ENCODE measurements around the gene SLC16A12.

SLC16A12 gene, protein sequence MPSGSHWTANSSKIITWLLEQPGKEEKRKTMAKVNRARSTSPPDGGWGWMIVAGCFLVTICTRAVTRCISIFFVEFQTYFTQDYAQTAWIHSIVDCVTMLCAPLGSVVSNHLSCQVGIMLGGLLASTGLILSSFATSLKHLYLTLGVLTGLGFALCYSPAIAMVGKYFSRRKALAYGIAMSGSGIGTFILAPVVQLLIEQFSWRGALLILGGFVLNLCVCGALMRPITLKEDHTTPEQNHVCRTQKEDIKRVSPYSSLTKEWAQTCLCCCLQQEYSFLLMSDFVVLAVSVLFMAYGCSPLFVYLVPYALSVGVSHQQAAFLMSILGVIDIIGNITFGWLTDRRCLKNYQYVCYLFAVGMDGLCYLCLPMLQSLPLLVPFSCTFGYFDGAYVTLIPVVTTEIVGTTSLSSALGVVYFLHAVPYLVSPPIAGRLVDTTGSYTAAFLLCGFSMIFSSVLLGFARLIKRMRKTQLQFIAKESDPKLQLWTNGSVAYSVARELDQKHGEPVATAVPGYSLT

DNA sequence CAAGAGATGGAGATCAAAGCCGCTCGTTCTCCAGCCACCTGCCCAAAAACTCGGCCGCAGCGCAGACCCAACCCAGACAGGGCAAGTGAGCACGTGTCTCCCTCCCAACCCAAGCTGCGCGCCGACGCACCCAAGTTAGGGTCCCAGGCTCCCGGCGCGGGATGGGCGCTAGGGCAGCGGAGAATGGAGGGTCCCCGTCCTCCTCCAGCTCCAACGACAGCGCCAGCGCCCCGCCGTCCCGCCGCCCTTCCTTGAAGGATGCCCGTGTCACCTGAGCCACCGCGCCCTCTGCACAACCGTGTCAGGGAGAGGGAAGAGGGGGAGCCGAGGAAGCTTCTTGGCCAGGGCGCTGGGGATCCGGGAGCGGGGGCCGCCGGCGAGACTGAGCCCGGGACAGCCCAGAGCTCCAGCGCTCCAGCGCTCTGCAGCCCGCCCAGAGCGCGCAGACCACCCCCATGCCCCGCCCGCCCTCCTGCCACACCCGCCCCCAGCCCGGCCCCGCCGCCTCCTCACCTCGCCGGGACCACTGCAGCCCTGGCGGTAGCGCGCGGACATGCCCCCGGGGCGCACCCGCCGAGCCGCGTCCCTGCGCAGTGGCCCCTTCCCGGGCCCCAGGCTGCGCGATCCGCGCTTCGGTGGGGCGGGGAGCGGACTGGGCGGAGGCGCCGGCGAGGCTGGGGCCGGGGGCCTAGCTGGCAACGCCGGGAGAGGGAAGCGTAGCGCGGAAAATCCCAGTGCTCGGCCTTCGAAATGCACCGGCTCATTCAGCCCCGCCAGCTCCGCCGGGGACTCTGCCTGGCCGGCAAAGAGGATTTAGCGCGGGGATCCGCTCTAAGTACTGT, at the start of gene SLC16A12:
TSS of gene SLC16A12 (minus strand) at position 424 of the 842 bp plus-strand sequence. CDS start 73,016 bp downstream, outside the sequence.
- DNase-seq: no peak

DNA sequence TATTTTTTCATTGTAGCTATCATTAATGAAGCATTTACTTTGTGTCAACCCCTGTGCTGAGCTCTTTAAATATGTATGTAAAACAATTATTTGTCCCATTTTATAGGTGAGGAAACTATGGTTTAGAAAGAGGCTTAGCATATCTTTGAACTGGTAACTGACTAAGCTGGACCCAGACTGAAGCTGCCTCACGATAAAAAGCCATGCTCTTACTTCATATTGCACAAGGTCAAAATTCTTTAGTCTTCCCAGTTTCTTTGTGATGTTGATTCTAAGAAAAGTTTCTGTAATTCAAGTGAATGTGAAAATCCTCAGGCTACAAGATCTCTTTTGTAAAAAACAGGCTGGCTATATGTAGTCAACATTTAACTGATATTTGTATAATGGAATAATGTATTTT, 46.6 kb upstream of the SLC16A12 start:
- DNase-seq: no peak

DNA sequence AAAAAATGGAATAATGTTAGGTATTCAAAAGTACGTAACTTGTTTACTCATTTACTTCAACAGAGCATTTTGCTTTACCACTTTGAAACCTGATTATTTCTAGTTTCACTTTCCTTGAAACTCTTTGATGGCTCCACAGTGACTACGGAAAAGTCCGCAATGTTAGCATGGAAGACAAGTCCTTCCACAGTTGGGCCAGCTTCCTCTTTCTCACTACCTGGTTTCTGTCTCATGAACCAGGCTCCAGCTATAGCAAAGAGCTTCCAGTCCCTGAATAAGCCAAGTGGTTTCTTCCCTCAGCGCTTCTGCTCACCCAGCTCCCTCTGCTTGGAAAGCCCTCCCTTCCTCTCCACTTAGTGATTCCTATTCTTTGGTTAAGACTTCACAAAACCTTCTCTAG, 44.8 kb upstream of the SLC16A12 start:
- no peak for DNase-seq

DNA sequence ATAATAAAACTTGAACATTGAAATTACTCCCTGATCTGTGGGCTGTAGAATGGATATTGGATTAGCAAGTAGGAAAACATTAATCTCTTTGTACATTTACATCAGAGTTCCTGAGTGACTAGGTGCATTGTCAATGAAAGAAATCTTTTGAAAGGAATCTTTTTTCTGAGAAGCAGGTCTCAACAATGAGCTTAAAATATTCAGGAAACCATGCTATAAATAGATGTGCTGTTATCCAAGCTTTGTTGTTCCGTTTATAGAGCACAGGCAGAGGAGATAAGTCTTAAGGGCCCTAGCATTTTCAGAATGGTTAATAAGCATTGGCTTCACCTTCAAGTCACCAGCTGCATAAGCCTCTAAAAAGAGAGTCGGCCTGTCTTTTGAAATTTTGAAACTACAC, 41.3 kb upstream of the SLC16A12 start:
- DNase-seq: no peak

DNA sequence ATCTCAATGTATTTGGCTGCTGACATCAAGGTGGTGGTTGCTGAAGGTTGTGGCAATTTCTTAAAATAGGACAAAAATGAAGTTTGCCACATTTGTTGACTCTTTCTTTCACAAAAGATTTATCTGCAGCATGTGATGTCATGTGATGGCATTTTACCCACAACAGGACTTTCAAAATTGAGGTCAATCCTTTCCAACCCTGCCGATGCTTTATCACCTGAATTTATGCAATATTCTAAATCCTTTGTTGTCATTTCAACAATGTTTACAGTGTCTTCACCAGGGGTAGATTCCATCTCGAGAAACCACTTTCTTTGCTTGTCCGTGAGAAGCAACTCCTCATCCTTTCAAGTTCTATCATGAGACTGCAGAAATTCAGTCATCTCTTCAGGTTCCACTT, 40.6 kb upstream of the SLC16A12 start:
- DNase-seq: no peak

DNA sequence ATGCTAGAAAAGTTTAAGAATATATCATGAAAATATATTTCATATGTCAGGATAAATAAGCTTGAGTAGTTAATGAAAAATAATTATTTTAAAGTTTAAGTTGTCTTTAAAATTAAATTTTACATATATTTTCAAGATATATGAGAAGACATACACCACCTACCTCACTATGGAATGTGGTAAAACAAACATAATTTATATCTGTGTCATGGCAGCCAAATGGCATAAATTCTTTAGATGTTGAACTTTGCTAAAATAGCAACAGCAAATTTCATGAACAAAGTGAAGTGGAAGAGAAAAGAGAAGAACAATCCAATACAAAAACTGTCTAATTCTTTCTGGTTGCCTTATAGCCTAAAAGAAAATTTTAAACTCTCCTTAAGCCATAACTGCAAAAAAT, 39.6 kb upstream of the SLC16A12 start:
- DNase-seq: no peak

DNA sequence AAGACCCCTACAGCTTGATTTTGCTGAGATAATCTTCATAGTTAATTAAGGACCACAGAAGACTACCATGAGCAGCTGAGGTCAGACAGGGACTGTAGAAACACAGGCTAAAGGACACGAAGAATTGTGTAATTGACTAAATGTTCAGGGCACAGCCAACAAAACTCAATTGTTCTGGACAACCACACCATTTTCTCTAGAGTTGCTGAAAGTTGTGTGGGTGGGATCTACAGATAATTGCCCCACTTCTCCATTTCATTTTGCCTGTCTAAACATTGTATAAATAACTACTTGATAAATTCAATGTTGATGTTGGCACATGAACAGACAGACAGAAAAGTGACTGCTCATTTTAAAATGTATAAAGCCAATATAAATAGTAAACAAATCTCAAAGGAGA, 39.0 kb upstream of the SLC16A12 start:
- DNase-seq: no peak

DNA sequence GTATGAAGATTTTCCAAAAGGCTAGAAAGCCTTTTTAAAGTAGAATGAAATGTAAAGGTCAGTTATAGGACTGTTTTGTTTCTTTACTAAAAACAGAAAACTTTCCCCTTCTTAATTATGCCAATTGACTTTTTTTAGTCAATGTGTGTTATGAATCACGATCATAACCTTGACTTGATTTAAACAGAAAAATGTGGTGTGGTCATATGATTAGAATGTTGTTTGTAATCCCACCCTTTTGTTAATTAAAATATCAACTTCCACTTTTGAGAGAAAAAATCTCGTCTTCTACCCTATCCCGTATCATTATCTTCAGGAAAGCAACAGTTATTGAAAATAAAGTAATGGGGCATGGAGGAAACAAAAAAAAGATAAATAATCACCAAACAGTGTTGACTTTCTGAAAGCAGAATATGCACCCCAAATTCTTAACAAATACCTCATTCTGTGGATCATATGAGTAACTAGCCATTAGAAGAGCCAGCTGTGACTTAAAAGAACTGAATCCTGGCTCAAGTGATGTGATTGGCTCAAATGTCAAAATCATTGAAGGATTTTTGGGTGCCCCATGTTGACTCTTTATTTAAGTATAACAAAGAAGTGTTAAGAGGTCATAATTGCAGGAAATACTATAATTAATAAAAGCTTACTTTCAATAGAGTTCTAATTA, 32.3 kb upstream of the SLC16A12 start:
- DNase-seq: no peak

DNA sequence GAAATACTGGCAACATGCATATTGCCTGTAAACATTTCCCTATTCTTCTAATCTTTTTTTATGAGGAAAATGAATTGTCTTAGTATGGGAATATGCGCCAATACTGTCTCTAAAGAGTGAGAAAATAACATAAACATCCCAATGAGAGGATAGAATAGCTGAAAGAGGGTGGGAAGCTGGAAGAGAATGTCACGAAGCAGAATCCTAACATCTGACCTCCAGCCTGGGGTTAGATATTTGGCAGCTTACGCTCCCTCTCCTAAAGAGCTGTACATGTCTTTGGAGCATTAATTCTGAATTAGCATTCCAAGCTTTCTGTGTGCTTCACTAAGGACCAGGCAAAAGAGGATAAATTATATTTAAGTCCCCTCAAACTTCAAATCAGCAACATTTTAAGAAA, 31.6 kb upstream of the SLC16A12 start:
- DNase-seq: no peak

DNA sequence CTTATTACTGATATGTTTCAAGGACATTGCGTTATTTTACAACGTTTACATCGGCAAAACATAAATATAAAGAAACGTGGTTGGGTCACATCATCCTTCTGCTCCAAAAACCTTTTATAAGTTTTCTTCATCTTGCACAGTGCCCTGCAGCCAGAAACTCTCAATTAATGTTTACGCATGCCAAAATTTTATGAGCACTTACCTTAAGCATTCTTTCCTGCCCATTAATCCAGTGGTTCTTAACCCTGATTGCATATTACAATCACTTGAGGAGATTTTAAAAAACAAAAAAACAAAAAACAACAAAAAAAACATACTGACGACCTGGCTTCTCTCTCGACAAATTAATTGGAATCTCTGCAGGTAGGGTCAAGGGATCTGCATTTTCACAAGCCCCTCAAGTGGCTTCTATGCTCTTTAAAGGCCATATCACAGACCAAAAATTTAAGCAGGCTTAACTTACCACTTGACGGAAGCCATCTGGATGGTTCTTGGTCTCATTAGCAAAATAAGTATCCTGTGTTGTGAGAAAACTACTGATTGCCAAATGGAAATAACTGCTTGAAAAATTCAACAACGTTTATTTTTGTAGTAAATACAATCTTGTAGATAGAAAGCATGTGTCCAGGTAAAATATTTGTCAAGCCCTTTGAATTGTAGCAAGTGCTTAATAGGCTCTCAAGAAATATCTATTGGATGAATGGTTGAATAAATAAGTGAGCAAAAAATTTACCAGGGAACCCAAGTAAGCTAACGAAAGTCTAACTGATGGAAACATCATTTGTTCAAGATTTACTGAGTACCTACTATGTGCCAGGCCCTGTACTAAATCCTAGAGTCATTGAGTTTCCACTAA, 30.9 kb upstream of the SLC16A12 start:
- no peak for DNase-seq

DNA sequence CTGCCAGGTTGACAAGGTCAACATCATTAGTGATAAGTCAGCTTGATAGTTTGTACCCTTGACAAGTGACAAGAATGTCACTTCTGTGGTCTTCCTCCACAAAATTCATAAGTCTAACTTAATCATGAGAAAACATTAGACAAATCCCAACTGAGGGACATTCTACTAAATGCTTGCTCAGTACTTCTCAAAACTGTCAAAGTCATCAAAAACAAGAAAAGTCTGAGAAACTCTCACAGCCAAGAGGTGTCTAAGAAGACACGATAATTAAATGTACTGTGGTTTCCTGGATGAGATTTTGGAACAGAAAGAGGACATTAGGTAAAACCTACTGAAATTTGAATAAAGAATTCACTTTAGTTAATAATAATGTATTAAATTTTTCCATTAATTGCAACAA, 29.8 kb upstream of the SLC16A12 start:
- no peak for DNase-seq

DNA sequence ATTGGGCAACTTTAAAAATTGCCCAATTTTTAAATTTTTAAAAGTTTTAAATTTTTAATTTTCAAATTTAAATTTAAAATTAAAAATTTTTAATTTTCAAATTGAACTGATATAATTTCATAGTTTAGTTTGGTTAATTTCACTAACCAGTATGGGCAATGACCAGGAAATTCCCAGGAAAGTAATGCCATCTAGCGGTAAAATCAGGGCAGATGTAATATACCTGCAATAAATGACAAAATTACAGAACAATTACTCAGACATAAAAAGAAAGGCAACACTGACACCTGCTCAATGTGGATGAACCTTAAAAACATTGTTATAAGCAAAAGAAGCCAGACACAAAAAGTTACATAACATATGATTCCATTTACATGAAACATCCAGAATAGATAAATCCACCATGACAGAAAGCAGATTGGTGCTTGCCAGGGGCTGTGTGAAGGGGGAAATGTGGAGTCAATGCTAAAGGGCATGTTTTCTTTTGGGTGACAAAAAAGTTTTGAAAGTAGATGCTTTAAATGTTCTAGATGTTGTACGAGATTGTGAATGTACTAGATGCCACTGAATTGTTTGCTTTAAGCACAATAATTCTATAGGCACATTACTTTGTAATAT, 28.6 kb upstream of the SLC16A12 start:
- DNase-seq: no peak

DNA sequence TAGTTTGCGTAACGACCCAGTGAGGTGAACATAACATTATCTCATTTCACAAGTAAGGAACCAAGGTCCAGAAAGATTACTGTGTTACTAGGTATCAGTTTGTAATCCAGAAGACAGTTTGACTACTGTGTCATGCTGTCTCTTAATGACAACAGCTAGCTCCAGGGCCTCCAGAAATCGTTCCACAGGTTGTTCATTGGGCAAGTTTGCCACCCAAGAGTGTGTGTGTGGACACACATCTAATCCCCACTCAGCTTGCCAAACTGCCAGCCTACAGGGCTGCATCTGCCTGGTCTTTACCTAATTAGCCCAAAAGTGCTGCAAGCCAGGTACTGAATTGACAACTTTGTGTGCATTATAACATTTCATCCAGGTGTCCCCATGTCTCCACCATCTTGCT, 27.9 kb upstream of the SLC16A12 start:
- DNase-seq: no peak

DNA sequence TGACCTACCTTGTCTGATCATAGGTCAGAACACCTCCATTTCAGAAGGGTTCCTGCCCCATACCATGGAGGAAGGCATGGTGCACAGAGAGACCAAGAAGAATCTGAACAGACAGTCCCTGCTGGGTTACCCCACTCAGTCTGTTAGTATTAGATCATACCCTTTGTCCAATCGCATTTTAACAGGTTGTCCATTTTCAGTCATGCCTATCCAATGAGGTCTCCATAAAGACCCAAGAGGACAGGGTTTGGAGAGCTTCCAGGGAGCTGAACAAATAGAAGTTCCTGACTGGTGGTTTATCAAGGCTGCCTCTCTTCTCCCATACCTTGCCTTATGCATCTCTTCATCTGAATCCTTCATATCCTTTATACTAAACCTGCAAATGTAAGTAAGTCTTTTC, 21.2 kb upstream of the SLC16A12 start:
- no peak for DNase-seq

DNA sequence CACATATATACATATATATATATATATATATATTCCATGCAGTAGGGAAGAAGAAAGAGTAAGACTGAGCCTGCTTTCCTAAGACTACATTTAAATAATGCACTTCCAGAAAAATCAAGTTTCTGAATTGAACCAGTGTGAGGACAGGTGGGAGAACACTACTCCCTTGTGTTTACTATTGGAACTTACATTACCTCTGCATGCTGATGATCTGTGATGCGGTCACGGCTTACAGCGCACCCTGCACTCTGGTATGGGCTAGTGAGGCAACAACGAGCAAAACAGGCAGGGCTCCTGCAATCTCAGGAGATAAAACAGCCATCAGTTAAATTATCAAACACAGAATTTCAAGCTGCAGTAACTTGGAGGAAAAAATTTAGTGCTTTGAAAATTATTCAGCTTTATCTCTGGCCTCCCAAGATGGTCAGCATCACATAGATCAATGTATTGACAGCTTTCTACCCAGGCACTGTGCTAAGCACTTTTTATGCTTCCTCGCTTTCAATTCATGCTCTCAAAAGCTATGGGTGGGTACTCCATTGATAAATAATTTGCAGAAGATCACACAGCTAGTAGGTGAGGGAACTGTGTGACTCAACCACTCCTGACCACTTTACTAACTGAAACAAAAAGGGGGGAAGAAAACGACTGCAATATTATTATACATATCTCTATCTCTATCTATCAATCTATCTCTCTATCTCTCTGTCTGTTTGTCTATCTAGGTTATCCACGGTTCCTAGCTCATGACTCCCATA, 20.5 kb upstream of the SLC16A12 start:
- DNase-seq: no peak

DNA sequence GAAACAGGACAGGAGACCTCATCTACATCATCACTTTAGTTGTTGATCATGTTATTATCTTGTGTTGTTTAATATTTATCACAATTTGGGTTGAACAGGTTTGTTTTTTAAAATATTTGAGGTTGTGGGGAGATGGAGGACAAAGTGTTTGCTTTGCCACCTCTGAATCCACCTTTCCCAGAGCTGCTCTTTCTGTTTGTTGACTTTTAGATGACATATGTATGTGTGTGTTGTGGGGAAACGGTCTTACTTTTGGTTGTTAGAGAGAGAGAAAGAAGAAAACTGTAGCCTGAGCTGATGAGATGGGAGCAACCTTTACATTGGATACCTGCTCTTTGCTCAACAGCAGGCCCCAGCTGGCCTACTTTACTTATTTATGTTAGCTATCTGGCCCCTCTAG, 19.0 kb upstream of the SLC16A12 start:
- no peak for DNase-seq

DNA sequence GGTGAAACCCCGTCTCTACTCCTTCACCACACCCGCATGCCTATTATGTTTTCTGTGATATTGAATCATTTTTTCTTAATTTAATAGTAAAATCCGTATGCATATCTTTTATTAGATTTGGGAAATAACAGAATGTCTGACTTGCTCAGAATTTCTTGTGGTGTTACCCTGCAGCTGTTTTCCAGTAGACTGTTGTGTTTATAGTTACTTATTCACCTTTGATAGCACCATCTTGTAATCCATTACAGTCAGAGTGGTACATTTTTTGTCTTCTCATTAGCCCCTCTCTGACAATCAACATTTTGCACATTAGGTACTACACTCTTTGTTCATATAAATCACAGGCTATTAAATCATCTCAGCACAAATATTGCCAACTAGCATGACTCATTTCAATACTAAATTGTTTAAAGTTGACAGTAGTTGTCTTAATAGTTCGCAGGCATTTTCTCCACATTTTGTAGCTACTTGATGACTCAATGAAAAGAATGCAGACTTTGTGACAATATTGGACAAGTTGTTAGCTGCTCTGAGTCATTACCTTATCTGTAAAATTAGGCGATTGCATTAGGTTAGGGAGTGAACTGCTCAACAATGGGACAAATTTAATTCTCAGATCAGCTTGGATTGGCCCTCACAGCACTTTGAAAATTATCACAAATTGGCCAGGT, 17.8 kb upstream of the SLC16A12 start:
- no peak for DNase-seq

DNA sequence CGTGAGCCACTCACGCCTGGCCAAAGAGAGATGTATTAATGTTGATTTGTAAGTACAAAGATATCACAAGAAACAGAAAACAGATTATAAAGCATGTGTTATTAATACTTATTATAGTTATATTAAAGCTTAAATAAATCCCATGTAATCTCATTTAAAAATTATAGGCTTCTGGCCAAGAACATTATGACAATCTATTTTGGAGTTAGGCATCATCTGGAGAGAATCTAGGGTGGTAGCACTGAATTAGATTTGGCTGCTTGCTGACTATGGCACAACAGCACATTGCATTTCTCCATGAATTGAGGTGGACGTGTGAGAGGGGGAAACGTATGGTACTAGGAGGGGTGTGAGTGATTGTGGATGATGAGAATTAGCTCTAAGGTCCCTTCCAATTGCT, 16.8 kb upstream of the SLC16A12 start:
- no peak for DNase-seq

DNA sequence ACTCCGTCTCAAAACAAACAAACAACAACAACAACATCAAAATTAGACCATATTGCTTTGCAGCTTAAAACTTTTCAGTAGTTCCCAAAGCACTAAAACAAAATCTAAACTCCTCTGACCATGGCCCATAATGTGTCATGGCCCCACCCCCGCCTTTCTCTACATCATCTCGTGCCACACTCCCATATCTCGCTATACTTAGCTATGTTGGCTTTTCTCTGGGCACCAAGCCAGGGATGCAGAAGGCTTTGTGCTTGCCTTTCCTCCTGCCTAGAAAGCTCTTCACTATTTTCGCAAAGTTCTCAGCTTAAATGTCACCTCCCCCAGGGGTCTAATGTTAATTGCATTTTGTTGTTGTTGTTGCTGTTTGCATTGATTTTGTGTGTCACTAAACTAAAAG, 15.1 kb upstream of the SLC16A12 start:
- no peak for DNase-seq

DNA sequence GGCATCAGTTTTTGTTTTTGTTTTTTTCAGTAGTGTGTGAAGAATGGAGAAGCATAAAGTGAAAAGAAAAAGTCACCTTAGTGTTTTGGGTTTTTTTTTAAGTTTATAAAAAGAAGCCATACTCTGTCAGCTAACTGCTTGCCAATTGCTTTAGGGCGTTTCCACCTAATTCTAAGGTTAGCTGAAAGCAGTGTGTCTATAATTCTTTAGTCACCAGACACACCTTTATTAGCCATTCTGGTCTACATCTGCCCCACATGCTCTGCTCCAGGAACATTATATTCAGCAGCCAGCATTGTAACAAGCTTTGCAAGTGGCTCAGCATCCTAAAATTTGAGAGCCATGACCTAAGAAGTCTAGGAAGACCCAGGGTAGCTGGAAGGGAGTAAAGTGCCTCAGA, 14.1 kb upstream of the SLC16A12 start:
- DNase-seq: no peak

DNA sequence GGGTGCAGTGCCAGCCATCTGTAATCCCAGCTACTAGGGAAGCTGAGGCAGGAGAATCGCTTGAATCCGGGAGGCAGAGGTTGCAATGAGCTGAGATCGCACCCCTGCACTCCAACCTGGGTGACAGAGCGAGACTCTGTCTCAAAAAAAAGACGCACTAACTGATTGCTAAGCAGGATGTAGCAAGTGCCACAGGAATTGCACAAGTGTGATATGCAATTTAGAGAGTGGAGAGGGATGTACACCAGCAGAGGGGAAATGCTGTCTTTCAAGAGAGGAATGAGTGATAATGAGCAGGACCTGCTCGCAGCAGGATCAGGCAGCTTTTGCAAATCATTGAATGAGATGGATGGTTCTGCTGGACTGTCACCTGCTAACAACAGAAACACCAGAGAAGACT, 13.3 kb upstream of the SLC16A12 start:
- no peak for DNase-seq

Measured in activated CD4-positive, alpha-beta T cell treated with anti-CD3 and anti-CD28 coated beads for 1 hour (primary cell).